PC-9 (cell line): Measurements from ENCODE around the gene SOX12.

Source experiments
- EZH2 ChIP-seq: fragments of 200-600 bp; sonication (generic); IDR thresholded peaks from 2 replicates; pipeline ENCODE4 v1.8.0; 2017; ENCODE audit warnings: antibody characterized with exemption, low read depth
- TF ChIP-seq, protein P1 (sequence below): fragments of 200-600 bp; sonication (generic); conservative IDR thresholded peaks from 2 replicates; pipeline ENCODE4 v1.6.1; 2017; ENCODE audit warnings: mixed run types, antibody characterized with exemption, mild to moderate bottlenecking, moderate library complexity

DNA sequence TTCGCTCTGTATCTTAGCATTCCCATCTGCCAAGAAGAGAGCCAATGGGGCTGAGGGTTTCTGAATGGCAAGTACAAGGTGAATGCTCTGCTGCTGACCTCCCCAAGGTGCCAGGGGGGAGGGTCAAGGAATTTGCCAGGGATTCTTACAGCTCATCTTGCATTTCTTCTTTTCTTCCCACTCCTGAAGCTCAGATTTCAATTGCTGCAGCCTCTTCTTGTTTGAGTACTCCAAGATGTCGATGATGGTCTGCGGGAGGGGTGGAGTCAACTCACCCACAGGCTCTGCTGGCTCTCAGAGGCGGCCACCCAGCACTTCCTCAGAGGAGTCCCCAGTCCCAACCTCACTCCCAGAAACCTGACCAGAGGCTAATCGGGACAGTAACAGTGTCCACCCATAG lies 47.2 kb upstream of the SOX12 start:
- TF ChIP-seq, protein P1, sequence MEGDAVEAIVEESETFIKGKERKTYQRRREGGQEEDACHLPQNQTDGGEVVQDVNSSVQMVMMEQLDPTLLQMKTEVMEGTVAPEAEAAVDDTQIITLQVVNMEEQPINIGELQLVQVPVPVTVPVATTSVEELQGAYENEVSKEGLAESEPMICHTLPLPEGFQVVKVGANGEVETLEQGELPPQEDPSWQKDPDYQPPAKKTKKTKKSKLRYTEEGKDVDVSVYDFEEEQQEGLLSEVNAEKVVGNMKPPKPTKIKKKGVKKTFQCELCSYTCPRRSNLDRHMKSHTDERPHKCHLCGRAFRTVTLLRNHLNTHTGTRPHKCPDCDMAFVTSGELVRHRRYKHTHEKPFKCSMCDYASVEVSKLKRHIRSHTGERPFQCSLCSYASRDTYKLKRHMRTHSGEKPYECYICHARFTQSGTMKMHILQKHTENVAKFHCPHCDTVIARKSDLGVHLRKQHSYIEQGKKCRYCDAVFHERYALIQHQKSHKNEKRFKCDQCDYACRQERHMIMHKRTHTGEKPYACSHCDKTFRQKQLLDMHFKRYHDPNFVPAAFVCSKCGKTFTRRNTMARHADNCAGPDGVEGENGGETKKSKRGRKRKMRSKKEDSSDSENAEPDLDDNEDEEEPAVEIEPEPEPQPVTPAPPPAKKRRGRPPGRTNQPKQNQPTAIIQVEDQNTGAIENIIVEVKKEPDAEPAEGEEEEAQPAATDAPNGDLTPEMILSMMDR: no peak
- TF ChIP-seq EZH2: no peak
